Renal cortical epithelial cell (primary cell): ENCODE results near the gene ADRA1B. TPM values are rescaled to one million over a fixed set of nuclear protein-coding genes. Genes with fewer than 3 reads are reported as not detected.

Source experiments
- DNase-seq: peaks from one replicate; pipeline ENCODE4 v3.0.0-alpha.2; 2011; ENCODE audit warnings: low read depth
- total RNA-seq: library from RNA; depleted of rRNA; stranded (reverse); fragments of >200 nt; gene quantifications from 2 replicates; pipeline ENCODE4 v1.2.3, GENCODE V29; 2014

ADRA1B gene
- total RNA-seq, 1 donor from 2014 or later = 1.6 TPM

GRCh38 chr5:159928122-159928909 is 12.0 kb downstream of the ADRA1B start:
- DNase-seq = peak; percentile 84

- DNase-seq = no peak
These were observed 12.9 kb downstream of the ADRA1B start for GRCh38 chr5:159929176-159929575.

GRCh38 chr5:159933531-159934485 is 17.5 kb downstream of the ADRA1B start:
- no peak for DNase-seq

GRCh38 chr5:159935946-159936345 is 19.7 kb downstream of the ADRA1B start:
- DNase-seq = peak; percentile 46

- peak; percentile 70 for DNase-seq
These were observed 20.5 kb downstream of the ADRA1B start for GRCh38 chr5:159936686-159937329.

- DNase-seq = no peak
These were observed 21.3 kb downstream of the ADRA1B start for GRCh38 chr5:159937580-159937979.

GRCh38 chr5:159943326-159943725 is 27.0 kb downstream of the ADRA1B start:
- DNase-seq = no peak

- peak; percentile 39 for DNase-seq
These were observed 27.8 kb downstream of the ADRA1B start for GRCh38 chr5:159944056-159944600.

GRCh38 chr5:159945359-159945758 is 29.1 kb downstream of the ADRA1B start:
- no peak for DNase-seq

- DNase-seq = peak; percentile 74
These were observed 31.6 kb downstream of the ADRA1B start for GRCh38 chr5:159947708-159948358.

- DNase-seq = no peak
These were observed 35.1 kb downstream of the ADRA1B start for GRCh38 chr5:159951387-159951786.

- no peak for DNase-seq
These were observed 35.6 kb downstream of the ADRA1B start for GRCh38 chr5:159951834-159952233.

GRCh38 chr5:159953609-159954008 is 37.3 kb downstream of the ADRA1B start:
- DNase-seq = no peak

GRCh38 chr5:159955056-159955624 is 38.9 kb downstream of the ADRA1B start:
- no peak for DNase-seq

- DNase-seq = no peak
These were observed 39.8 kb downstream of the ADRA1B start for GRCh38 chr5:159956074-159956473.

GRCh38 chr5:159961176-159962160 is 45.2 kb downstream of the ADRA1B start:
- DNase-seq = peak; percentile 22

- DNase-seq = no peak
These were observed 45.9 kb downstream of the ADRA1B start for GRCh38 chr5:159962214-159962613.

GRCh38 chr5:159963935-159964334 is 47.7 kb downstream of the ADRA1B start:
- DNase-seq = no peak

GRCh38 chr5:159965031-159965837 is 49.0 kb downstream of the ADRA1B start:
- DNase-seq = peak; percentile 27
